Stimulated activated CD4-positive, alpha-beta T cell treated with anti-CD3 and anti-CD28 coated beads, Interleukin-15, amount 100 ng/mL, for 24 hours (primary cell): ENCODE results near the gene SLC1A2.
A peak's percentile ranks its signal among the peaks of the same experiment; 100 is the strongest.

Experiments
- DNase-seq: peaks from one replicate; pipeline ENCODE4 v3.0.0-alpha.2; 2020

The SLC1A2 gene

GRCh38 chr11:35419184-35419829, at the start of gene SLC1A2:
Gene SLC1A2 (minus strand): TSS chr11:35419558. CDS start chr11:35418966, 592 bp downstream.
- DNase-seq, result peak; percentile 30

- DNase-seq, result no peak
Measured at GRCh38 chr11:35466058-35466457, 46.7 kb upstream of the SLC1A2 start.

GRCh38 chr11:35464308-35464707, 45.0 kb upstream of the SLC1A2 start:
- DNase-seq, result no peak

GRCh38 chr11:35463331-35463751, 44.0 kb upstream of the SLC1A2 start:
- DNase-seq, result no peak

GRCh38 chr11:35461917-35462538, 42.7 kb upstream of the SLC1A2 start:
- no peak for DNase-seq

DNA sequence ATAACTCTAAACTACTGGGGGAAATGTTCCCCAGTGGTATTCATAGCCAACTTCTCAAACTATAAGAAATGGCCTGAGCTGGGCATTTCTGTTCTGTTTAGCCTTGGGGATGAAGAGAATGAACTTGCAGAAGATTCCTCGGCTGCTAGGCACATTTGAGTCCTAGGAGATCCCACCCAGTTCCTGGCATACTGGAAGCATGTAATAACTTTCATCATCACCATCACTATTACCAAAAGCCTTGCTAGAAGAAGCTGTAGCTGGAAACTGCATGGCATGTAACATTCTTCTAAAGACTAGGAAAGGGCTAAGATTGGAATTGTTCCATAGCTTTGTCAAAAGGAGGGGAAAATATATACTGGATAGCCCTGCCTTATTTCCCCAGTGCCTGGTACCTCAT, 40.1 kb upstream of the SLC1A2 start:
- DNase-seq, result no peak

GRCh38 chr11:35458846-35459245, 39.5 kb upstream of the SLC1A2 start:
- no peak for DNase-seq

- DNase-seq, result no peak
Measured at GRCh38 chr11:35454362-35454761, 35.0 kb upstream of the SLC1A2 start.

- DNase-seq, result no peak
Measured at GRCh38 chr11:35436581-35437250, 17.4 kb upstream of the SLC1A2 start.

DNA sequence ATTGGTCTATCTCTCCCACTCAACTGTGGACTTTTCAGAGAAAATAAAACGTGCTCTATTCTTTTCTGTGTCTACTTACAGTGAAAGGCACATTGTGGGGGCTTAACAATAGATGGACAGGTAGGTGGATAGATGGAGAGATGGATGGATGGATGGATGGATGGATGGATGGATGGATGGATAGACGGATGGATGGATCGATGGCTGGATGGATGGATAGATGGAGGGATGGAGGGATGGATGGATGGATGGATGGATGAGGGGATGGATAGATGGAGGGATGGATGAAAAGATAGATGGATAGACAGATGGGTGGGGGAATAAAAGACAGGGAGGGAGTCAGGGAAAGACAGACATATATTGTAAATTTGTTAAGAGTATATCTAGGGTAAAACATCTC, 14.2 kb upstream of the SLC1A2 start:
- DNase-seq, result no peak

DNA sequence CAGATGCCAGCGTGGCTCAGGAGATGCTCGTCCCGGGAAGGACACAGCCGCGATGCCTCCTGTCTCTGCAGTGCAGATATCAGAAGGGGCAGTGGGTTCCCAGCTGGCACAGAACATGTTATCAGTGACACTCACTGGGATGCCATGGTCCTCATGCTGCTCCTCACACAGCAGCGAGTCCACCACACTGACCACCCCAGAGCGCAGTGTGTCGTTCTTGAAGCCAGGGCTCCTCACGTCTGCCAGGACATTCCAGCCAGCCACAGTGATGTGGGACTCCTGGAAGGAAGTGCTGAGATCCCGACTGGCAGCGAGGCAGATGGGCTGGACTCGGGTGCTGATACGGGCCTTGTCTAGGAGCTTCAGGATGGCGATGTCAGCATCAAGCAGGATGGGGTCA, 13.1 kb upstream of the SLC1A2 start:
- no peak for DNase-seq

DNA sequence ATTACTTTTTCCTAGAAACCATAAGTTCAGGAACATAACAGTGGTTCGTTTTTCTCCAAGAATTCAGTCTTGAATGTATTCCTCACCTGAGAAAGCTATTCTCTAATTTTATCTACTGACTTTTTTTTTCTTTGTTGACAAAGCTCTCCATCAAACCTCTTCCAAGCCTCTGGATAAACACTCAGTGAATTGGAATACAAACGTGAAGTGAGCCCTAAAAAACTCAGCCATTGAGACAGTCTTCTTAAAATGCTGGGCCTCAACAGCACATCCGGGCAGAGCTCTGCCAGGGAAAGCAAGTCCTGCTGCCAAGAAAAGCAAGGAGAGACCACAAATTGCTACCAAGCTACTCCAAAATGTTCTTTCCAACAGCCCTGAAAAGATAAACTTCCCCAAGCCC, 7.7 kb upstream of the SLC1A2 start:
- no peak for DNase-seq

- DNase-seq, result no peak
Measured at GRCh38 chr11:35426351-35426750, 7.0 kb upstream of the SLC1A2 start.

- no peak for DNase-seq
Measured at GRCh38 chr11:35425603-35426212, 6.3 kb upstream of the SLC1A2 start.

DNA sequence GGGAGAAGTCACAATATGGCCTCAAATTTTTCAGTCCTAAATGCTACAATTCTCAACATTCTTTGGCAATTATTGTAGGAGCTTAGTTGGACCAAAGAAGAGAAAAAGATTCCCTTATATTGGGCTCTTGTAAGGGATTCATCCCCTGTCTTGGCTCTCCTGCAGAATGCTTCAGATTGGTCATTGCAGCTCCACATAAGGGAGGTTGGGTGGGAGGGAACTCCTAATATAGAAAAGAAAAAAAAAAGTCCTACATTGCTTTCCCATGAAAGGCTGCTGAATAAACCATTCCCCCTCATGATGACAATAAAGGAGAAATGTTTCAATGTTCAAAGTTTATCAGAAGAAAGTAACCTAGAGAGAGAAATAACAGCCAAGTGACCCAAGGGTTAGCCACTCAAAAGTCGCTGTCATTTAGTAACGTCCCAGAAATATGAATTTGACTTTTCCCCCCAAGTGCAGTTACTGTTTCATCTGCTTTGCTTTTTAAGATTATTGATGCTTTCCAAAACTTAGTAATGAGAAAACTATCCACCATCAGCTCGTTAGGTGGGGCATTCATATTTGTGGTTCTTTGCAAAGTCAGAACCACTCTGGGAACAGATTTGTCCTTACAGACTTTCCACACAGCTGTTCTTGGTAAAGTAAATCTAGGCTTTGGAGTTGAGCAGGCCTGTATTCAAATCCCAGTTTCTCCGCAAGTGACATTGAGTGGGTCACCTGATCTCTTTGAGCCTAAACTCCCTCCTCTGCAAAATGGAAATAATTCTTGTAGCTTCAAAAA, 5.0 kb upstream of the SLC1A2 start:
- DNase-seq, result no peak

DNA sequence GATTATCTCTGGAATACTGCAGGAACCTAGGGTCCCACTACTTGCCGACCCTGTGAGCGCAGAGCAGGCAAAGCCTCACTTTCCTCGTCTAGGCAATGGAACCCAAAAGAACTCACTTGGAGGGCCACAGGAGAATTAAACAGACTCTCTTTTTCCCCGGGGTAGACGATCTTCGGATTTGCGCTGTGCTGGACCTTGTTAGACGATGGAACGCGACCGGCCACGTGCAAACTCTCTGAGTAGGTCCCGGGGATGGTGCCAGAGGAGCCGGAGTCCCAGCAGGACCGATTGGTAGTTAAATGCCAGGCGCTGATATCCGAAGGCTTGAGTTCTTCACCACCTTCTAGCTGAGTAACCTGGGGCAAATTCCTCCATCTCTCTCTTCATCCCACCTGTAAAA, 1.0 kb upstream of the SLC1A2 start:
- DNase-seq, result peak; percentile 5

DNA sequence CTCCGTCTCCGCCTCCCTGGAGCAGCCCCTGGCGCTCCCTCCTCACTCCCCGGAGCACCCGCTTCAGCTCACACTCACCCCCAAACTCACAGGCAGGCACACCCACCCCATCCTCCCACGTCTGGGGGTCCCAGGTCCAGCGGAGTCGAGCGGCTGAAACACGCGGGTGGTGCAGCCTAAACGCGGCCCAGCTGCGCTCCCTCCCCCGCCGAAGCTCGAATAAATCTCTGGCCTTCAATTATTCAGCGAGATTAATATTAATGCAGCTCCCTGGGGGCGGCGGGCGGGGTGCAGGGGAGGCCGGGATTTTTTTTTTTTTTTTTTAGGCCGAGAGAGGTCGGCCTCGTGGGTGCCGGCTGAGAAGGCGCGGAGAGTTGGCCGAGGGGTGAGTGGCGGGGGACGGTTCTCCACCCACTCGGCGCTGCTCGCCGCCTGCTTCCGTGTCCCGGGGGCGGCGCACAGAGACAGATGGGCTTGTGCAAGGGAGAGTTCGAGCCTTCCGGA, 524 bp upstream of the SLC1A2 start:
- DNase-seq, result peak; percentile 17

DNA sequence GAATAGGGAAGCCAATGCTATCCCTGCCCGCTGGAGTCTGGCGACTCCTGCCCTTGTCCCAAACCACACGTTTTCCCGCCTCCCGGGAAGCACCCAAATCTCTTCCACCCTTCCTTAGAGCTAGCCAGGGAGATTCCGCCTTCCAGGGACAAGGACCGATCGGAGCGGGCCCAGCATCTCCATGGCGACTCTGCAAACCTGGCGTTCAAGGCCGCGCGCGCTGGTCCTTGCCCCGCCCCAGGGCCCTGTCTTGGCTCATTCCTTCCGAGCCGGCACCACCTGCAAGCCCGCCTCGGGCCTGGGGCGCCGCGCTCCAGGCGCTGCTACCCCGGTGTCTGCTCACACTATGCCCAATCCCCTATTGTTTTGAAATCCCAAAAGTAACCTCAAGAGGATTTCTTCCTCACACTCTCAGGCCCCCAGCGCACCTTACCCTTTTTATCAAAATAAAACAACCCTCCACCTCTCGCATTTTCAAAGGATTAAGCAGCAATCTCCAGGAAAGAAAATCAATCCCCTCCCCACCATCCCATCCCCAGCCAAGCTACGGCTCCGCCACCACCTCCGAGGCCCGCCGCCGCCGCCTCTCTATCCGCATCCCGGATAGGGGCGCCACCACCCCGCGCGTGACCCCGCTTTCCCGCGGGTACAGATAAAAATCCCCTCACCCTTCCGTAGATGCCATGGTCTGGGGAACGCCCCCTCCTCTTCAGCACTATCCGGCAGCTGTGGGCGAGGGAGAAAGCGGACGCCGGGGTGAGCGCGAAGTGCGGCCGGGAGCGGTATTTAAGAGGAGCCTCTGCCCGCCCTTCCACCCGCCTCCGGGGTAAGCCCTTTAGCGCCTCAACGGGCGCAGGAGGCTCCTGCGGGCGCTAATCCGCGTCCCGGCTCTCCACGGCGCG, 825 bp downstream of the SLC1A2 start:
- DNase-seq, result peak; percentile 55

GRCh38 chr11:35415487-35415886, 3.9 kb downstream of the SLC1A2 start:
- DNase-seq, result no peak

DNA sequence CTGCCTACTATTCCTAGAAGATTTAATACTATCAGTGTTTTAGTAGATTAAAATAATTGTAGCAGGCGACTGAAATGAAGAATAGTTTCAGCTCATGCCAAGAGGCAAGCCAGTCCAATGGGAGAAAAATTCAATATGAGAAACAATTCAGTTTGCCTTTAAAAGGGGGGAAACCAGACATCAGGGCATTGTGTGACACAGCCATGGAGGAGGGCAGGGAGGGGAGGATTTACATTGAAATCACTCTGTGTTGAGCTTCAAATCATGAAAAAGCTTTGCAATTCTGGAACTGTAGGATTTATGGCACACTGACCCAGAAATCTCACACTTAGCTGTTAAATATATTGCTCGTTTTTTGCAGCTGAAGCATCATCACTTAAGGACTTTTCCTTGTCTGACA, 4.6 kb downstream of the SLC1A2 start:
- no peak for DNase-seq

- no peak for DNase-seq
Measured at GRCh38 chr11:35414311-35414710, 5.0 kb downstream of the SLC1A2 start.

DNA sequence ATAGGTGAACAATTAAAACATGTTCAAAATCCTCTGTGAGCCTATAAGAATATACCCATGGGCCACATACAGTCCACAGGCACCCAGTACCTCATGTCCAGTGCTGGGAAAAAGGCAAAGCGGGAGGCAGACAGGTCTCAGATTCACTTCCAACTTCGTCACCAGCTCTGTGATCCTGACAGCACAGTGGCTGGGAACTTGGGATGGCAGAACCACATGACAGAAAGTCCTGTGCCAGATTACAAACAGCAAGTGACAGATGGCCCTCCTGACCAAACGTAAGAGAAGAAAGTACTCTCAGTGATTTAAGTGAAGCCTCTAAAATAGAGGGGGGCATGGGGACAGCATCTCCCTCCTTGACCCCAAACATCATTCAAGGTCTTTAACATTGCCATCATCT, 5.8 kb downstream of the SLC1A2 start:
- no peak for DNase-seq
